GM18873 (cell line): ENCODE results near the gene KCNT1.
"Not testable (repeated sequence)": the region's sequence is repeated elsewhere in the genome, so short reads cannot be mapped to it uniquely, and the experiment has no call there.

Experiments
- ATAC-seq: cut with Tn5 transposase; IDR thresholded peaks from one replicate; pipeline ENCODE4 v1.9.1; 2021; ENCODE audit warnings: mild to moderate bottlenecking, moderate library complexity, moderate number of reproducible peaks; ENCODE audit not compliant: unreplicated experiment, low FRiP score

Gene KCNT1

GRCh38 chr9:135671591-135672041, 30.4 kb upstream of the KCNT1 start:
- no peak for ATAC-seq

DNA sequence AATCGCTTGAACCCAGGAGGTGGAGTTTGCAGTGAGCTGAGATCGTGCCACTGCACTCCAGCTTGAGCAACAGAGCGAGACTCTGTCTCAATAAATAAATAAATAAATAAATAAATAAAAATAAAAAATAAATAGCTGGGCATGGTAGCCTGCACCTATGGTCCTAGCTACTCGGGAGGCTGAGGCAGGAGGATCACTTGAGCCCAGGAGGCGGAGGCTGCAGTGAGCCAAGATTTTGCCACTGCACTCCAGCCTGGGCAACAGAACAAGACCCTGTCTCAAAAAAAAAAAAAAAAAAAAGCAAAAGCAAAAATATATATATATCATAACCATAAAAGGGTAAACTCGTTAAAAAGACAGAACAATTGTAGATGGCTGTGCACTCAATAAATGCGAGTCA, 29.2 kb upstream of the KCNT1 start:
- not testable (repeated sequence) for ATAC-seq

GRCh38 chr9:135673941-135674340, 28.0 kb upstream of the KCNT1 start:
- ATAC-seq, result no peak

DNA sequence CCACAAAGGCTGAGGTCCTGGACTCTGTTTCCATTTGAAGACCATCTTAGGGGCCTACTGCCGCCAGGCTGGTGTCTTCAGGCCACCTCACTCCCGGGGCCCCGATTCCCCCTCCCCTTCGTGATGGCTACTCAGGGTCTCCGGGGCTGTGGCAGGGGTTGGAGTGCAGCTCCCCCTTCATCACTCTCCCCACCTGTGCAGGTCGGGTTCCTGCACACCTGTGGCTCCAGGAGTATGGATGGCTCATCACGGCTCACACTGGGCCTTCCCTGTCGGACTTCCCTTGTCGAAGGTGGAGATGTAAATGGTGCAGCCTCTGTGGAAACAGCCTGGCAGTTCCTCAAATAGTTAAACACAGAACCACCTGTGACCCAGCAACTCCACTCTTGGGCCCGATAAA, 27.0 kb upstream of the KCNT1 start:
- ATAC-seq, result no peak

DNA sequence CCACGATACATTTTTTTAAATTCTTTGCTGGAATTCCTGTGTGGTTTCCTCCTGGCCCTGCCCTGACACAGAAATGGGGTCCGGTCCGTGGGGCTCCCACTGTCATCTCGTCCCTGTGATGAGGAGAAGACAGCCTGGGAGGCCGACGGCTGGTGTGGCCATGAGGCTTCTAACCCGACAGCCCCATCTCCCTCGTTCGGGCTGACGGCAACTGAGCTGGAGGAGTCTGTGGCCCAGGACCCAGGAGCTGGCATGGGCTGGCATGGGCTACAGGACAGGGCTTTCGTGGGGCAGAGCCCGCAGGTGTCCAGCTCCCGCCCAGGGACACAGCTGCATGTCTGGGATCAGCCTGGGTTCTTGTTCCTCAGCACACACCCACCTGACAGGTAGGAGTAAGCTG, 25.1 kb upstream of the KCNT1 start:
- ATAC-seq, result no peak

DNA sequence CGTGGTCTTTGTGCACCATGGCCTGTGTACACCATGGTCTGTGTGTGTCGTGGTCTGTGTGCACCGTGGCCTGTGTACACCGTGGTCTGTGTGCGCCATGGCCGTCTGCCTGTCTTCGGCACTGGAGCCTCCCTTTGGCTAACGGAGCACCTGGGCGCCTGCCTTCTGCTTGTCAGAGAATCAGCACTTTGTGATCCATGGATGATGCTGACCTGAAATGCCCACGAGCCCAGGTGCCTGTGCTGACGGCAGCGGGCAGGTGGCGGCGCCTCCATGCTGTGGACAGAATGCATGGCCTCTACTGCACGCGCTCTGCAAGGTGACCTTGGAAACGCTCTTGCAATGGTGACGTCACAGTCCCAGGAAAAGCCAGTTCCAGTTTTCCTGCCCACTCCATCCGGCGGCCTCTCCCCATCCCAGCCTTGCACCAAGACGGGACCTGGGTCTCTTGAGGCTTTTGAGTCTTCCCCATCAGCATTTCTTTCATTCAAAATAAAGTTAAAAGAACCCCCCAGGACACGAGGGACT, 24.3 kb upstream of the KCNT1 start:
- ATAC-seq, result no peak

- no peak for ATAC-seq
These were observed 23.6 kb upstream of the KCNT1 start for GRCh38 chr9:135678236-135679017.

GRCh38 chr9:135680056-135680455, 21.9 kb upstream of the KCNT1 start:
- ATAC-seq, result no peak

GRCh38 chr9:135681161-135681560, 20.8 kb upstream of the KCNT1 start:
- ATAC-seq, result no peak

DNA sequence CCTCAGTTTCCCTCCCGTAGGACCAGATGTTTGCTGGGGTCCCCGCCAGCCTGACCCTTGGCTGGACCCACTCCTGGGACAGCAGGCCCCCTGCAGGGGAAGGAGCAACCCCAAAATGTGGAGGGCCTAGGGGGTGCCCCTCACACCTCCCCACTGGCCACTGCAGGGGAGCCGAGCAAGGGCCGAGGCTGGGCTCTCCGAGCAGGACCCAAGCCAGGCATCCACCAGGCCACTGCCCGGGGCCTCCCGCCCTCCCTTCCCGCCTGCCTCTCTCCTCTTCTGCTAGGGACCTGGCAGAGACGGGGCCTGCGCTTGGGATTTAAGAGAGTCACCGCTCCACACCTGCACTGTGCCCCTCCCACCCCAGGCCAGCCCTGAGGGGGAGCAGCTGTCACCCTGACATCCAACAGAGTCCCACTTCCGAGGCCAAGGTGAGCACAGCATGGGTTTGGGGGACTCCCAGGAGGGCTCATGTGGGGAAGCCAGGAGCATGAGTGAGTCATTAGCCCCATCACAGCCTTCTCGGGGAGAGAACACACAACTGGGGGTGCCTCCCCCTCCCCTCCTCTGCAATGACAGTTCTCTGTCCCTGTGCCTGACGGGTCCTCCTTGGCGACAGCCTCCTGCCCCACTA, 18.5 kb upstream of the KCNT1 start:
- no peak for ATAC-seq

DNA sequence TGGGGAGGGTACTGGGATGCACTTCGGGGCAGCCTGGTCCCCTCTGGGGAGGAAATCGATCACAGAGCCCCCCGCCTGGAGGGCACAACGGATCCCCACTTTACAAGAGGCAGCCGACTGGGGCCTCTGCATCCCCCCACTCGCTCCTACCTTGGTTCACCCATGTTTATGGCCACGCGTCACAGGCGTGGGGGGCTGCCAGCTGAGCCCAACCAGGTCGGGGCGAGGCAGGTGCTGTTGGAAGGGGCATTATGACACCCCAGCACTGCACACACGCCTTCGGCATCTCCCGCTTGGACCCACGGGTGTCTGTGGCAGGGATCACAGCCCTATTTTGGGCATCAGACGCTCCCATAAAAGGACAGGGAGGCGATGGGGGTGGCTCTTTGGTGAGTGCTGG, 17.3 kb upstream of the KCNT1 start:
- ATAC-seq, result no peak

DNA sequence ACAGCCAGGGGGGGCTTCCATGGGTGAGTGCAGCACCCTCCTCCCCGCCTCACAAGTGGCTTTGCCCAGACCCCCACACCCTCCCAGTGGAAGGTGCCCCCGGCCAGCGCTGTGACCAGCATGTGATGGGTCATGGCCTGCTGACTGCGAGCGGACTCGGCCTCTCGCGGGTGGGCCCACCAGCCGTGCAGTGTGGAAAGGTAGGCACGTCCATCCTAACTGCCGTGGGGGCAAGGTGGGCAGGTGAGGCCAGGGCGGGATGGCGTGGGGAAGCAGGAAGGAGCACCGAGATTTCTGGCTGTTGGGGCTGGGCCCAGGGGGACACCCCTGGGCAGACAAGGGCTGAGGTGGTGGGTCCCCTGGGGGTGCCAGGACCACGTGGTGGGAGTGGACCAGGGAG, 14.8 kb upstream of the KCNT1 start:
- no peak for ATAC-seq

GRCh38 chr9:135689011-135689410, 13.0 kb upstream of the KCNT1 start:
- no peak for ATAC-seq

- no peak for ATAC-seq
These were observed 11.0 kb upstream of the KCNT1 start for GRCh38 chr9:135690836-135691570.

- ATAC-seq, result no peak
These were observed 9.6 kb upstream of the KCNT1 start for GRCh38 chr9:135692410-135692809.

GRCh38 chr9:135693265-135693664, 8.7 kb upstream of the KCNT1 start:
- ATAC-seq, result no peak

DNA sequence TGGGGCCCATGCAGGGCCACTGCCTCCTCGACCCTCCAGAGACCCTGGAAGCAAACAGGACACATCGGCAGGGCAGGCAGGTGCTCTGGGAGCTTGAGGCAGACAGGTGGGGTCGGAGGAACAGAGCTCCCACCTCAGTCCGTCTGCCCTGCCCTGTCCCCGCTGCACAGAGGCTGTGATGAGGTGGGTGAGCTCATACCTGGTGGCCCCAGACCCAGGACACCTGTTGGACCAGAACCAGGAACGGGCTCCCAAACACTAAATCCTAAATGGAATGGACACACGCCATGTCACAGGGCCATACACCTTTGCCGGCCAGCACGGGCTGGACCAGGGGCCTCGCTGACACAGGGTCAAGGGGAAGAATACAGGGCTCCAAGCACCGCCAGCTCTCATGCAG, 8.2 kb upstream of the KCNT1 start:
- no peak for ATAC-seq

GRCh38 chr9:135694414-135694813, 7.6 kb upstream of the KCNT1 start:
- ATAC-seq, result no peak

DNA sequence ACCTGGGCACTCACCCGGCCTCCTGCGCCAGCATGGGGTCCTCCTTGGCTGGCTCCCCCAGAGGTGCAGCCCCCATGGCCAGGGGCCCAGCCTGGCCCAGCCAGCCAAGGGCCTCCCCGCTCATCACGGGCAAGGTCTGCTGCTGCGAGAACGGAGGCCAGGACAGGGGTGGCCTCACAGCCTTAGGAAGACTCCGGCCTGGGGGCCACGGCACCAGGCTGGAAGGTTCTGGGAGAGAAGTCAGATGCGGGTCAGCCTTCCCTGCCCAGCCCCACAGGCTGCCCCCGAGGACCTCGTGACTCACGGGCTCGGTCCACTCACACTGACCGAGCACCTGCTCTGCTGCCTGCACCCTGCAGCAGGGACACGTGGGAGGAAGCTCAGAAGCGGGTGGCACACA, 6.9 kb upstream of the KCNT1 start:
- ATAC-seq, result no peak

DNA sequence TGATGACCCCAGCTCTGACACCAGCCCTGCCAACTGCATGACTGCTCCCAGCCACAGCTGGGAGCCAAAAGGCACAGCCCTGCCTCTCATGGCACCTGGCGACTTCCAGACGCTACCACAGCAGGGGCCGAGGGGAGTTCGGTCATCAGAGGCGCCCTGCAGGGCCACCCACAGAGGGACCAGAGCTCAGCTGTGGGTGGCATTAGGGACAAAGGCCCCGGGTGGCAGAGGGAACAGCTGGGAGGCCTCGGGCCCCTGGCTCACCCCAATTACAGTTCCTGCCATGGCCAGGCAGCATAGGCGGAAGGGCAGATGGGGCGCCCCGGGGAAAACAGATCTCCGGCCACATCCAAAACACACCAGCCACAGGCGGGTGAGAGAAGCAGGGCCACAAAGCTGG, 6.3 kb upstream of the KCNT1 start:
- no peak for ATAC-seq

DNA sequence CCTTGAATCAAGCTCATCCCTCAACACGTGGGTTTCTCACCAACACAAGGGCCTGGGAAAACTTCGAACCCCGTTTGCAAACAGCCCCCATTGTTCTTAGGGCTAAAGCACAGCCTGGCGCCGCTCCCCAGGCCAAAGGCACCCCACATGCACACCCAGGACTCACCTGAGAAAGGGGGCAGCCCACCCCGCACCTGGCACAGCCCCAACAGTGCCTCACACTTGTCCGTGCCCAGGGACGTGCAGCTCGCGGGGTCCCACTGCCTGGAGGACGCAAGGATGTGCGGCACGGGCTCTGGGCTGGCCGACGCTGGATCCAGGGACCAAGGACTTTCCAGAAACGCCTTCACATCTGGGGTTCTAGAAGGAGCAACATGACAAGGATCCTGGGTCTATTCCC, 5.5 kb upstream of the KCNT1 start:
- ATAC-seq, result no peak
